HG02759 (cell line): ENCODE measurements around the gene SYNM.
"Not testable (repeated sequence)": the region's sequence is repeated elsewhere in the genome, so short reads cannot be mapped to it uniquely, and the experiment has no call there.

Experiments
- ATAC-seq: cut with Tn5 transposase; IDR thresholded peaks from one replicate; pipeline ENCODE4 v1.9.1; 2021; ENCODE audit warnings: mild to moderate bottlenecking, moderate library complexity; ENCODE audit not compliant: unreplicated experiment

Gene SYNM, protein sequence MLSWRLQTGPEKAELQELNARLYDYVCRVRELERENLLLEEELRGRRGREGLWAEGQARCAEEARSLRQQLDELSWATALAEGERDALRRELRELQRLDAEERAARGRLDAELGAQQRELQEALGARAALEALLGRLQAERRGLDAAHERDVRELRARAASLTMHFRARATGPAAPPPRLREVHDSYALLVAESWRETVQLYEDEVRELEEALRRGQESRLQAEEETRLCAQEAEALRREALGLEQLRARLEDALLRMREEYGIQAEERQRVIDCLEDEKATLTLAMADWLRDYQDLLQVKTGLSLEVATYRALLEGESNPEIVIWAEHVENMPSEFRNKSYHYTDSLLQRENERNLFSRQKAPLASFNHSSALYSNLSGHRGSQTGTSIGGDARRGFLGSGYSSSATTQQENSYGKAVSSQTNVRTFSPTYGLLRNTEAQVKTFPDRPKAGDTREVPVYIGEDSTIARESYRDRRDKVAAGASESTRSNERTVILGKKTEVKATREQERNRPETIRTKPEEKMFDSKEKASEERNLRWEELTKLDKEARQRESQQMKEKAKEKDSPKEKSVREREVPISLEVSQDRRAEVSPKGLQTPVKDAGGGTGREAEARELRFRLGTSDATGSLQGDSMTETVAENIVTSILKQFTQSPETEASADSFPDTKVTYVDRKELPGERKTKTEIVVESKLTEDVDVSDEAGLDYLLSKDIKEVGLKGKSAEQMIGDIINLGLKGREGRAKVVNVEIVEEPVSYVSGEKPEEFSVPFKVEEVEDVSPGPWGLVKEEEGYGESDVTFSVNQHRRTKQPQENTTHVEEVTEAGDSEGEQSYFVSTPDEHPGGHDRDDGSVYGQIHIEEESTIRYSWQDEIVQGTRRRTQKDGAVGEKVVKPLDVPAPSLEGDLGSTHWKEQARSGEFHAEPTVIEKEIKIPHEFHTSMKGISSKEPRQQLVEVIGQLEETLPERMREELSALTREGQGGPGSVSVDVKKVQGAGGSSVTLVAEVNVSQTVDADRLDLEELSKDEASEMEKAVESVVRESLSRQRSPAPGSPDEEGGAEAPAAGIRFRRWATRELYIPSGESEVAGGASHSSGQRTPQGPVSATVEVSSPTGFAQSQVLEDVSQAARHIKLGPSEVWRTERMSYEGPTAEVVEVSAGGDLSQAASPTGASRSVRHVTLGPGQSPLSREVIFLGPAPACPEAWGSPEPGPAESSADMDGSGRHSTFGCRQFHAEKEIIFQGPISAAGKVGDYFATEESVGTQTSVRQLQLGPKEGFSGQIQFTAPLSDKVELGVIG (N-terminal part only)

DNA sequence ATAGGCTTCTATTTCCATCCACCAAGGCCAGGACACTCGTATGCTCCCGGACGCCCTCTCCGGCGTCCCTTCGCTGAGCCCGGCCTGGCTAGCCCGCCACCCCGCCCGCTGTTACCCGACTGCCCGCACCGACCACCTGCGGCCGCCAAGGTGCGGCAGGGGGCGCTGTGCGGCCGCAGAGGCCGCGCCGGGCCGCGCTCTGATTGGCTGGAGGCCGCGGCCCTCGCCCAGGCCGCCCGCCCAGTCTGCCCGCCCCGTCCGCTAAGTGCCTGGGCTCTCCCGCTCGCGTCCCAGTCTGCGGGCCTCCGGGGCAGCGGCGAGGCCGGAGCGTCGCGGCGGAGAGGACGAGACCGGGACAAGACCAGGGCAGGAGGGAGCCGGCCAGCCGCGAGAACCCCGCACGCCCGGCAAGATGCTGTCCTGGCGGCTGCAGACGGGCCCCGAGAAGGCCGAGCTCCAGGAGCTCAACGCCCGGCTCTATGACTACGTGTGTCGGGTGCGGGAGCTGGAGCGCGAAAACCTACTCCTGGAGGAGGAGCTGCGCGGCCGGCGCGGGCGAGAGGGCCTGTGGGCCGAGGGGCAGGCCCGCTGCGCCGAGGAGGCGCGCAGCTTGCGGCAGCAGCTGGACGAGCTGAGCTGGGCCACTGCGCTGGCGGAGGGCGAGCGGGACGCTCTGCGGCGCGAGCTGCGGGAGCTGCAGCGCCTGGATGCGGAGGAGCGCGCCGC is at the start of gene SYNM:
SYNM (plus strand) TSS at position 293 of the 726 bp plus-strand sequence; CDS start at position 413, 120 bp downstream.
- ATAC-seq: peak; percentile 76

DNA sequence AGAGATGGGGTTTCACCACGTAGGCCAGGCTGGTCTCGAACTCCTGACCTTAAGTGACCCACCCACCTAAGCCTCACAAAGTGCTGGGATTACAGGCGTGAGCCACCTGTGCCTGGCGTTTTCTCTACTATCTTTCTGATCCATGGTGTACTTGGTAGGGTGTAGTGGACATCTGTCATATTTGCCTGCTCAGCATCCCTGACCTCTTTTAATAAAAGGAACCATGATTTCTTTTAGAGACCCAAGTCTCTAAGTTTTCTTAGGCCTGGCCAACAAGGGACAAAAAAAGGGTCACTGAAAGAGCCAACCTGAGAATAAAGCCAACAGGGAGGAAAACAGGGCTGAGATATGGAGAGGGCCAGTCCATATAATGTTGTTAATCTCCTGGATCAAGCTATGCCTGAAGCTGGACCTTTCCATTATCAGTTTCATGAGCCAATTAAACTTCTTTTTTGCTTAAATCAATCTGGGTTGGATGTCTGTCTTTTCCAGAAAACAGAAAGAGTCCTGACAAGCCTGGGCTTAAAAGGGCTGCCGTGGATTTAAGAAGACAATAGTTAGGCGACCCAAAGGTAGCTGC is 49.2 kb upstream of the SYNM start:
- ATAC-seq: no peak

DNA sequence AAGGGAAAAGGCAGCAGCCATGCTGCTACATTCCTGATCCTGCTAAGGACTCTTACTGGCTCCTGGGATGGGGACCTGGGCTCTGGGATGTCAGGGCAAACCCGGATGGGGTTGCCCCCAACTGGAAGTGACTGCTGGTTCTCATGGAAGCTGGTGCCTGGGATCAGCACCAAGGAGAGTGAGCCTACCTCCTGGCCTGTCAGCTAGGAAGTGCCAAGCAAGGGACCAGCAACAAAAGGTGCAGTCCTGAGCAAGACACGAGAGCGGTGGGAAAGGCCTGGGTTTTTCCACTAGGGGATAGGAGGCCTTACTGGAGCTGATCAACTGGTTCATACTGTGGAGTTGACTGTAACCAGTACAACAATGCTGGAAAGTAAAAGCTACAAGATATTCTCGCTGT is 47.9 kb upstream of the SYNM start:
- no peak for ATAC-seq

DNA sequence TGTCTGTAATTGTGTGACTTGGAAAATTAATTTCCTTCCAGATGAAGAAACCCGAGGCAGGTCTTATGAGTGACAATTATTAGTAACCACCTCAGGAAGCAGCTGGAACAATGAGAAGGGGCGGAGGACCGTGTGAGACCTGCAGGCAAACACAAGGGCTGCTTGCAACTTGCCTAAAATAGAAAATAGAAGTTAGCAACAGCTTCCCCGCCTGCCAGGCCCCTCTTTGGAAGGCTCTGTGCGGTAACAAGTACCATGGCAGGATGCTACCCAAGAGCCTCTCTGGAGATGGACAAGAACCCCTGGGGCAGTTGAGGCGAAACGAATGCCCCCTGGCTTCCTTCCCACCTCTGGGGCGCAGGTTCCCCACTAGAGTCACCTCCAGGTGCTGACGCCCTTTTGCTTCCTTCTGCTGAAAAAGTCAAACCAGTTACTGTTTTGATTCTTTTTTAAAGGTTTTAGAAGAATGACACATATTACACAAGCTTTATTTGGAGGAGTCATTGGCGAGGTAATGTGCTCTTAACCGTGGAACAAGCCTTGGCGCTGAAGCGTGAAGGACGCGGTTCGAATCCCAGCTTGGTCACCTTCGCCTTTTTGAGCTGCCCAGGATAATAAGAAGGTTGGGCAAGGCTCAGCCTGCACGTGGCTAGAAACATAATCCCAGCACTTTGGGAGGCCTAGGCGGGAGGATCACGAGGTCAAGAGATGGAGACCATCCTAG is 47.0 kb upstream of the SYNM start:
- no peak for ATAC-seq

DNA sequence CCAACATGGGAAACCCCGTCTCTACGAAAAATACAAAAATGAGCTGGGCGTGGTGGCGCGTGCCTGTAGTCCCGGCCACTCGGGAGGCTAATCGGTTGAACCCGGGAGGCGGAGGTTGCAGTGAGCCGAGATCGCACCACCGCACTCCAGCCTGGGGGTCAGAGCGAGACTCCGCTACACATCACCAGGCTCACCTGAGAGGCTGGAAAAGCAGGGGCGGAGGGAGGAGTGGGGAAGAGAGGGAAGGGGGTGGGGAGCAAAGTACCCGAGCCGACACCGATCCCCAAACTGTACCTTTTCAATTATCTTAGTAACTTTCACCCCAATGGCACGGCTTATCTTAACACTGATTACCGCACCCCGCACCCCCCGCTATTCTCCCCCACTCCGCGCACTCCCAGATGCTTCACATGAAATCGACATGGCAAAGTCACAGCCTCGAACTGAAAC is 46.4 kb upstream of the SYNM start:
- ATAC-seq: no peak

DNA sequence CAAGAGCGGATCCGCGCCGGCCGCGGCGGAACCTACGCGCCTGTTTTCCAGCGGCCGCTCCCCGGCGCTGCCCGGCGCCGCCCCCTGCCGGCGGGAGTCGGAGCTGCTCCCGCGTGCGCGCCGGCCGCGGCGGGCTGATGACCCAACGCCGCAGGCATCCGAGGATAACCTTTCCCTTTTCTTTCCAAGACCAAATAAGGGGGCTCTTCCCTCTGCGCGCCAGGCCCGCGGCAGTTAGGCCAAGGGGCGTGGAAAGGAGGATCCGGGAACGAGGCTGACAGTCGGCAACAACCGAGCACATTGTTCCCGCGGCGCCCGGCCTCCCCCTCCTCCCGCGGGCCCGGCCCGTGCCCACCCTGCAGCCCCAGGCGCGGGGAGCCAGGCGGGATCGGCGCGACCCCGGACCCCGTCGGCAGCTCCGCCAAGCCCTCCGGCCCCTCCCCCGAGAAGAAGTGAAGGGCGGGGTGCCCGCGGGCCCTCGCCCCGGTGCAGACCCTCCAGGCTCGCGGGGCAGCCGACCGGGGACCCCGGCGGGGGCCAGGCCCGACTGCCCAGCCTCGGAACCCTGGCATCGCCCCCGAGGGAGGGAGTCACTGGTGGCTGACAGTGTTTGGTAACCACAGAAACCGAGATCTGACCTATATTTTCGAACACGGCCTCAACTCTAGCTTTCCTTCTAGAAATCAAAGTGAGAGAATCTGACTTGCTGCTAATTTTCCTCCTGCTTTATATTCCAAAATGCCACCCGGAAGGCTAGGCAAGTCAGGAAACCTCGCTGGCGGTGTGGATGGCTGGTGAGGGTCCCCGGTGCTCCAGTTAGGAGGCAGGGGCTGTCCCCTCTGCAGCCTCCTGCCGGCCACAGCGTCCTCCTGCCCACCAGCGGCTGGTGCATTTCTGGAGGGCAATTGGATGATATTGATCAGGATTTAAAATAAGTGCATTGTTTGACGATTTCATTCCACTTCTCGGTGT is 45.6 kb upstream of the SYNM start:
- peak; percentile 88 for ATAC-seq

DNA sequence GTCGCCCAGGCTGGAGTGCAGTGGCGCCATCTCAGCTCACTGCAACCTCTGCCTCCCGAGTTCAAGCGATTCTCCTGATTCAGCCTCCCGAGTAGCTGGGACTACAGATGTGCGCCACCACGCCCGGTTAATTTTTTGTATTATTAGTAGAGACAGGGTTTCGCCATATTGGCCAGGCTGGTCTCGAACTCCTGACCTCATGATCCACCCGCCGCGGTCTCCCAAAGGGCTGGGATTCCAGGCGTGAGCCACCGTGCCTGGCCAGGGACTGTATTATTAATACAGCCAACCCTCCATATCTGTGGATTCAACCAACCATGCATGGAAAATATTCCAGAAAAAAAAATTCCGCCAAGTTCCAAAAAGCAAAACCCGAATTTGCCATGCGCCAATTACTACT is 44.7 kb upstream of the SYNM start:
- not testable (repeated sequence) for ATAC-seq

DNA sequence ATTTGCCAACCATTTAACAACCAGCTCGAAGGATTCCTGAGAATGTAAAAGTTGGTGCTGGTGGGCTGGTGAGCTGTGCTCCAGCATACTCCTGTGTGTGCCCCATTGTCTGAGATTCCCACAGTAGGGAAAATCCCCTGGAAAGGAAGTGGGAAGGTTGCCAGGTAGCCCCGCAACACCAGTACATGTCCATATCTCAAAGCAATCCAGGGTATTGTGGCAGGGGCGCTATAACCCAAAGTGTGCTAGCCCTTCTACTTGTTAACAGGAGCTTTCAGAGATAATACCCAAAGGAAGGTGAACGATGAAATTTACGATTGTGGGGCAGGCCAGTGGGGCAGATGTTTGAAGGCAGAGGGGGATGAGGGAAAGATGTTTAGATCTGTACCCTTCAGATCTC is 42.7 kb upstream of the SYNM start:
- no peak for ATAC-seq

DNA sequence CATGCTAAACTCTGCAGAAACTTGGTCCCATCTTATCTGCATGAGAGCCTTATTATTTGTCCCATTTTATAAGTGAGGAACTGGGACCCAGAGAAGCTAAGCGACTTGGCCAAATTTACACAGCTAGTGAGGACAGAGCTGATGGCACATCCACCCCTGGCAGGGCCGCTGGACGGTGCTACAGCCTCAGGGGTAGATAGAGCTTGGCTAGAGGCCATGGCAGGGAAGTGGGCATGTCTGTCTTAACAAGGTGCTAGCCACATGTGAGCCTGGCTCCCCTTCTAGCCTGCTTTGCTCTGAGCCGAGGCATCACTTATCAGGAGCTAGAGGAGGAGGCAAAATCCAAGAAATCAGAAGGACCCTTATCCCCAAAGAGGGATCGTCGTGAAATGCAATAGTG is 36.7 kb upstream of the SYNM start:
- ATAC-seq: no peak

DNA sequence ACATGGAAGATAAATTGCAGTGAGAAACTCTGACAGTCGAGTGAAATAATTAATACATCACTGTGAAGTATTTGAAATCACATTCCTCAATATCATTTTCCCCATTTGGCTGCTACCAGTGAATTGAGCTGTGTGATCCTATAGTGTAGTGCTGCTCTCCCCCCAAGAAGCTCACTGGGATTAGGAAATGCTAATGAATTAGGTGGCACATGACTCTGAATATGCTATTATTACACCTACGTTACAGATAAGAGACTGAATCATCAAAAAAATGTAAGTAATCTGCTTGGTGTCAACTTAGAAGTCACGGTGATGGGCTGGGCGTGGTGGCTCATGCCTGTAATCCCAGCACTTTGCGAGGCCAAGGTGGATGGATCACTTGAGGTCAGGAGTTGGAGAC is 34.7 kb upstream of the SYNM start:
- ATAC-seq: no peak

DNA sequence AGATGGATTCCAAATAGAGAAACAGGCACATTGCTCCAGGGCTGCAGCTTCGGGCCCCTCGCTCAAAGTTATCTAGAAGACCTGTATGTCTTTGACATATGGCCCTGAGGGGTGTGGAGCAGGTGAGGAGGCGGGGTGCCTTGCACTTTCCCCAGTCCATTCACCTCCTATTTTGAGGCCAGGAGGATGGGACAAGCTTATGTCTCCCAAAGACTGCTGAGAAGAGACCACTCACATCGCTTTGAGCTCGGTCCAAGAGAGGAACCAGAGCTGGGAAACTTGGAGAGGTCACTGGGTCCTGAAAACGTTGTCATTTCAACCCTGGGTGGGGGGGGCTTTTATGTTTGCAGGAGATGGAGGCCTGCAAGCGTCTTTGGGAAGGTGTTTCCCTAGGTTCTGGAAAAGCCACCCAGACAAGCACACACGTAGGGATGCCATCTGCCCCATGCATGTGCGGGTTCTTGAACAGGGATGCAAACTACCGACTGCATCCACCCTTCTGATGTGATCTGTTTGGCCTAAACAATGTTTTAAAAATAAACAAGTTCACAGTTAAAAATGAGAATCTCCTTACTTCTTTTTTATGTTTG is 33.7 kb upstream of the SYNM start:
- no peak for ATAC-seq

DNA sequence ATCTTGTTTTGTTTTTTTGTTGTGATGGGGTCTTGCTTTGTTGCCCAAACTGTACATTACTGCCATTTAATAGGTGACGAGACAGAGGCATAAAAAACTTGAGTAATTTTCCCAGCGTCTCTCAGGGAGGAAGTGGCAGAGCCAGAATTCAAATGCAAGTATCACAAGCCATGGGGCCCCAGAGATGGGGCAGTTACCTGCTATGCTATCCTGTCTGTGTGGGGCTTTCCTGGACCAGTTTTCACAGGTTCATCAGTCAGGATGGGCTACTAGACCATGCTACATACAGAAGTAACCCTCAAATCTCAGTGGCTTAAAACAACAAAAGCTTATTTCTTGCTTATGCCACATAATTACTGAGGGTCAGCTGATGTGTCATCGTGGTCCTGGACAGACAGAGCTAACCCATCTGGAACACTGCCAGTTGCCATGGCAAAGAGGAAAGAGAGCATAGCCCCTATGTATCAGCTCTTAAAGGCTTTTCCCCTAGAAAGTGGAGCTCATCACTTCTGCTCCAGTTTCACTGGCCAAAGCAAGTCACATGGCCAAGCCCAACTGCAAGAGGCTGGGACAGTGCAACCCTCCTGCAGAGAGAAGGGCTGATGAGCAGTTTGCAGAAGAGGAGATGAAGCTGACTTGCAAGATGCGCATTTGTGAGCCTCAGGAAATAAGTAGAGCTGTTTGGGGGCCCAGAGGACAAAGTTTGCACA is 31.7 kb upstream of the SYNM start:
- peak; percentile 62 for ATAC-seq

DNA sequence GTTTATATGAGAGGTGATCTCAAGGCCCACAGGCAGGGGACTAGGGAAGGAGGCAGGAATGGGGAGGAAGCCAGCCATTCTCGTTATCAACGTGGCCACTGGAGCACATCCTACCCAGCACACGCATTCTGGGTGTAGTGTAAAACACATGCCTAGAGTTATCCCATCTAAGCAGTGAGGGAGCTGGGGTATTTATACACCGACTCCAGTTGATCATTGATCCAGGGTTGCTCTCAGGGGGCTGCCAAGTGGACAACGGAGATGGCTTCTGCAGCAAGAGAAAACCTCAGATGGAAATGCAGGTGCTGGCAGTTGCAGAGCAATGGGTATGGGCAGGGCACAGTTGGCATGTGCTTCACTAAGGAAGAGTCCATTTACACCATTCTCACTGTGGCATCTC is 30.4 kb upstream of the SYNM start:
- no peak for ATAC-seq

DNA sequence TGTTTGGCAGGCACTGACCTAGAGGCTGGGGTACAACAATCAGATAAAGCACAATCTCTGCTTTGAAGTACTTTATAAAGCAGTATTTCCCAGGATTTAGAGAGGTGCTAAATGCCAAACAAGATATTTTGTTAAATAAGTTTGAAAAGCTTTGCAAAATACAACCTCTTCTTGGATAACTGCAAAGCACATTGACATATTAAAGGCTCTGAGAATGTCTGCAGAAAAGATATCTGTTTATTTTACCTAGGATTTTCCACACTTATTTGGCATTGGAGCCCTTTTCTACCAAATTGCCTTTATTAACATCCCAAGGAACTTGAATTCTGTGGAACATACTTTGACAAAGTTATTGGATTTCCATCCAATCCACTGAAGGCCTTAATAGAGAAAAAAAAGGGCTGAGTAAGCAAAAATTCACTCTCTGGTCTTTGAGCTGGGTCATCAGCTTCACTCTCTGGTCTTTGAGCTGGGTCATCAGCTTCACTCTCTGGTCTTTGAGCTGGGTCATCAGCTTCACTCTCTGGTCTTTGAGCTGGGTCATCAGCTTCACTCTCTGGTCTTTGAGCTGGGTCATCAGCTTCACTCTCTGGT is 29.7 kb upstream of the SYNM start:
- ATAC-seq: not testable (repeated sequence)

DNA sequence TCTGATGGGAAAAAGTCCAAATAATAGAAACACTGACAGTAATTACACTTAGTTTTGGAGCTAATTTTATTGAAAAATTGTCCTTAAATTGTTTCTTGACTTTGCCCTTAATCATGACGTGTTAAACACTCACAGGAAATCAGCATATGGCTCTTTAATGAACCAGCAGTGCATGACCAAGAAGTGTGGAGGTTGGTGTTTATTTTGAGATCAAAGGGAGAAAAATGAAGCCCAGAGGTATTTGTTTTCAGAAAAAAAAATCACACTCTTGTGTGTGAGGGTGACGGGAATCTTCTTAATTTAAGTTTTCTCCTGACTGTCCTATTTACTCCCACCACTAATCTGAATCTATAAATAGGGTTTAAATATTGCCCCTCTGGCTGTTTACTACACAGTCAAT is 28.8 kb upstream of the SYNM start:
- peak; percentile 6 for ATAC-seq

DNA sequence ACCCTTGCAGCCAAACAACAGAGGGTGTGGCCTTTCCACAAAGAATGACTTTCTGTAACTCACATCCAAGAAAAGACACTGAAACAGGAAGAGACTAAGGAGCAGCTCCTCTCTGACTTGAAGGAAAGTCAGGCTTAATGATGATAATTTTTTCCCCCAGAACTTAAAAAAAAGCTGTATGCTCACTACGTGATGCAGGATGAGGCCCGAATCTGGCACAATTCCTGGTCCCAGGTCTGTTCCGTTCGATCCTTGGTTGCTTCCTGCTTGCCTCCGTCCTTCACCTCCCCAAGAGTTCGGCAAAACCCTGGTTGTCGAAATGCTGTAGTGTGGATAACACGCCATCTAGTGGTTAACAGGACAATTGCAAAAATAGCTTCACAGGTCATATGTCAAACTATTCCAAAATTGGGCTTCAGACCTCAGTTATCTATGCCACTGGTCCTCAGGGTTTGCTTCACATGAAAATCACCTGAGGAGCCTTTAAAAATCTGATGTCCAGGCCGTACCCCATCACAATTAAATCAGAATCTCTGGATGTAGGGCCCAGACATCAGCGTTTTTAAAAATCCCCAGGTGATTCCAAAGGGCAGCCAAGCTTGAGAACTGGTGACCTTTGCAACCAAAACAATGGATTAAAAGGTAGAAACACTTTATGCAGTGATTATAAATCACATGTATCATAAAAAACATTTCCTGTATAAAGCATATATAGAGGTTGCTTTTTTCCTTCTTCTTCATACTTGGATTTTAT is 28.1 kb upstream of the SYNM start:
- peak; percentile 71 for ATAC-seq
